ENCODE measurements around the gene P2RY12.

DNA sequence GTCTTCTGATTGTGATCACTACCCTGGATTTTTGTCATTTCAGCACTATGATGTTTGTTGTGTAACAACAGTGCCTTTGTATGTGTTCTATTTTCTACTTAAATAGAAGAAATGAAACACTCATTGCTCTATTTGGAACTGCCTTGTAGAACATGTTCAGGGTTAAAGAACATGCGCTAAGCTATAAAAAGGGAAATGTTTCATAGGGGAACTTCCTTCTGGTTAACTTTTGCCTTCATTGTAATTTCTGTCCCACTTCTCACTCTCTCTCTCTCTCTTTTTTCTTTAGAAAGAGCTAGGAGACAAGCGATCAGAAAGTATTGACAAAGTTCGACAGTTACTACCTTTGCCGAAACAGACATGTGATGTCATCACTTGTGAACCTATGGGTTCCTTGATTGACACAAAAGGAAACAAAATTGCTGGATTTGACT lies at the start of gene P2RY12:
- TF ChIP-seq EZH2 (IDR thresholded peaks at IDR 0.05; ENCODE audit: borderline replicate concordance, insufficient read depth, low read length, poor library complexity, severe bottlenecking) (no peak), CTCF (IDR thresholded peaks at IDR 0.05; ENCODE audit: poor library complexity, severe bottlenecking) (no peak), TAF1 (IDR thresholded peaks at IDR 0.05; ENCODE audit: low read depth) (no peak), EP300 (conservative IDR thresholded peaks at IDR 0.05; ENCODE audit: poor library complexity, severe bottlenecking) (no peak), REST (IDR thresholded peaks at IDR 0.05; ENCODE audit: borderline replicate concordance) (no peak), RAD21 (conservative IDR thresholded peaks at IDR 0.05) (no peak), POLR2AphosphoS5 (IDR thresholded peaks at IDR 0.05) (no peak), SMC3 (conservative IDR thresholded peaks at IDR 0.05; ENCODE audit: poor library complexity) (no peak), MXI1 (conservative IDR thresholded peaks at IDR 0.05; ENCODE audit: poor library complexity, severe bottlenecking) (no peak)
